HFFc6 (cell line): Measurements from ENCODE around the gene SLCO4A1. TPM values are rescaled to one million over a fixed set of nuclear protein-coding genes. Genes with fewer than 3 reads are reported as not detected.

Experiments
- DNase-seq: peaks from one replicate; pipeline ENCODE4 v3.0.0-alpha.2; 2018
- H3K27ac Mint-ChIP-seq: 2 replicates; pipeline ENCODE4 v1.8.0; 2020; ENCODE audit warnings: mild to moderate bottlenecking, mixed read lengths
- H3K27me3 Mint-ChIP-seq: 2 replicates; pipeline ENCODE4 v1.8.0; 2021; ENCODE audit warnings: mild to moderate bottlenecking, moderate library complexity, mixed read lengths; ENCODE audit not compliant: insufficient read depth
- H3K36me3 Mint-ChIP-seq: 2 replicates; pipeline ENCODE4 v1.8.0; 2021; ENCODE audit warnings: low read depth, mixed read lengths
- H3K4me1 Mint-ChIP-seq: 2 replicates; pipeline ENCODE4 v1.8.0; 2020; ENCODE audit warnings: low read depth, mixed read lengths
- H3K4me3 Mint-ChIP-seq: 2 replicates; pipeline ENCODE4 v1.8.0; 2020; ENCODE audit warnings: mild to moderate bottlenecking, moderate library complexity, mixed read lengths
- H3K9me3 Mint-ChIP-seq: 2 replicates; pipeline ENCODE4 v1.8.0; 2020; ENCODE audit warnings: mild to moderate bottlenecking, mixed read lengths
- total RNA-seq, 6 experiments: library from RNA; stranded (reverse); fragmentation: NEBNext Ultra II Directional; extraction: Animal tissue kit (Norgen Biotek cat#: 25700); gene quantifications; 2 replicates in 1 of 6; 3 replicates in 5 of 6; pipeline ENCODE4 v1.2.3, GENCODE V29; 2021
- TF ChIP-seq, protein P1 (sequence below): fragments of 200-600 bp; sonication (generic); IDR thresholded peaks from 2 replicates; pipeline ENCODE4 v1.5.0; 2021; ENCODE audit warnings: antibody characterized with exemption, mild to moderate bottlenecking

Gene SLCO4A1
- total RNA-seq, 6 experiments from 2014 or later = 2.7 to 6.5 (median 3.4) TPM

DNA sequence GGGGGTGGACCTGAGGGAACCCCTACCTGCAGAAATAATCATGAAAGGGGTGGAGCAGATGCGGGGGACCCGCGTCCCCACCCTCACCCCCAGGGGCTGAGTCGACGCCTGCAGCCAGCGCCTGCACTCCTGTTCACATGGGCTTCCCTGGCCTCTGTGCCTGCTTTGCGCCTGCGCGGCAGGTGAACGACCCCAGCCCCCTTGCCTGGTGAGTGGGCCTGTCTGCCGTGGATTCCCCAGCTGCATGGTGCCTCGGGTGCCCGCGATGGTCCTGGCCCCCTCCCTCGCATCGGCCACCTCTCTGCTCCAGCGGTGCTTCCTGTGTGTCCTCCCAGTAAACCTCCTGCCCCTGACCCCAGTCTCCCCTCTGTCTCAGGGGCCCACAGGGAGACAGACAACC lies 47.6 kb downstream of the SLCO4A1 start:
- H3K27ac Mint-ChIP-seq = no peak overlapping the region
- peaks cover 4% of the 10 kb centered on the region; the same call in 1 of the 2 replicates for H3K4me1 Mint-ChIP-seq
- H3K9me3 Mint-ChIP-seq = no peaks in the 10 kb centered on the region
- H3K36me3 Mint-ChIP-seq = no peaks in the 10 kb centered on the region
- no peak overlapping the region for H3K4me3 Mint-ChIP-seq
- no peak for DNase-seq
- H3K27me3 Mint-ChIP-seq = peaks cover 25% of the 10 kb centered on the region
- TF ChIP-seq, protein P1, sequence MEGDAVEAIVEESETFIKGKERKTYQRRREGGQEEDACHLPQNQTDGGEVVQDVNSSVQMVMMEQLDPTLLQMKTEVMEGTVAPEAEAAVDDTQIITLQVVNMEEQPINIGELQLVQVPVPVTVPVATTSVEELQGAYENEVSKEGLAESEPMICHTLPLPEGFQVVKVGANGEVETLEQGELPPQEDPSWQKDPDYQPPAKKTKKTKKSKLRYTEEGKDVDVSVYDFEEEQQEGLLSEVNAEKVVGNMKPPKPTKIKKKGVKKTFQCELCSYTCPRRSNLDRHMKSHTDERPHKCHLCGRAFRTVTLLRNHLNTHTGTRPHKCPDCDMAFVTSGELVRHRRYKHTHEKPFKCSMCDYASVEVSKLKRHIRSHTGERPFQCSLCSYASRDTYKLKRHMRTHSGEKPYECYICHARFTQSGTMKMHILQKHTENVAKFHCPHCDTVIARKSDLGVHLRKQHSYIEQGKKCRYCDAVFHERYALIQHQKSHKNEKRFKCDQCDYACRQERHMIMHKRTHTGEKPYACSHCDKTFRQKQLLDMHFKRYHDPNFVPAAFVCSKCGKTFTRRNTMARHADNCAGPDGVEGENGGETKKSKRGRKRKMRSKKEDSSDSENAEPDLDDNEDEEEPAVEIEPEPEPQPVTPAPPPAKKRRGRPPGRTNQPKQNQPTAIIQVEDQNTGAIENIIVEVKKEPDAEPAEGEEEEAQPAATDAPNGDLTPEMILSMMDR = no peak

DNA sequence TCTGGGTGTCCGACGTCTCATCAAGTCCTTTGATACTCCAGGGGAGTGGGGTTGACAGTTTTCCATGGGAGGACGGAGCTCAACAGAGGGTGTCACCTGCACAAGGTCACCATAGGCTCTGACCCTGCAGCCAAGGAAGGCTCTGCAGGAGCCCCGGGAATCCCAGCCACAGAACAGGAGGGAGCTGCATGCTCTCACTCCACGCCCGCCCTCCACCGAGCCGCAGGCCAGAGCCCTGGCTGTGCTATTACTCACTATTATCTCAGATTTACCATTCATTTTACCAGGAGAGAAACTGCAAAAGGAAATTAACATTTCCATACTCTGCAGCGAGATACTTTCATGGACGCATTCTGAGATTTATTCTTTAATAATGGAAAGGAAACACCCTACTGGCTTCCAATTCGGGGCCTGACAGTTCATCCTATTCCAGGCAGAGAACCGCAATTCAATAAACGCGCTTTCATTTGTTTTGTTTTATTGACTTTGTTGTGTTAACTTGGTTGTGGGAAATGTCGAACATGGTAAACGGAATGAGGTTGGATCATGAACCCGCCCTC lies 48.0 kb downstream of the SLCO4A1 start:
- H3K27ac Mint-ChIP-seq = no peak overlapping the region
- no peaks in the 10 kb centered on the region for H3K9me3 Mint-ChIP-seq
- peaks cover 29% of the 10 kb centered on the region for H3K27me3 Mint-ChIP-seq
- DNase-seq = no peak
- peaks cover 4% of the 10 kb centered on the region; the same call in 1 of the 2 replicates for H3K4me1 Mint-ChIP-seq
- TF ChIP-seq, protein P1 = no peak
- no peaks in the 10 kb centered on the region for H3K36me3 Mint-ChIP-seq
- no peak overlapping the region for H3K4me3 Mint-ChIP-seq

DNA sequence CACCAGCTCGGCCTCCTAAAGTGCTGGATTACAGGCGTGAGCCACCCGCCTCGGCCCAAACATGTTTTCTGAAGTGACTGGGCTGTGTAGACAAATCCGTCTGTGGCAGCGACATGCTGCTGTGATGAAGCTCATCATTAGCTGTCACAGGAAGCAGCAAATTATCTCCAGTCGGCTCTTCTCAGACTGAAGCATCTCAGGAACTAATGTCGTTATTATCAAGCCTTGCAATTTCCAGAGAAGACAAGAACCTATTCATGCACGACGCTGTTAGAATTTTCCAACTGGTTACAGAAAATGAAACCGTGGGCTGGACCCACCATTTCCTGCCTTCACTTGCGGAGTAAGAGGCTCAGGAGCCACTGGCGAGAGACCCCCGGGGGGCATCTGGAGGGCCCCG lies 49.2 kb downstream of the SLCO4A1 start:
- H3K4me3 Mint-ChIP-seq = no peak overlapping the region

DNA sequence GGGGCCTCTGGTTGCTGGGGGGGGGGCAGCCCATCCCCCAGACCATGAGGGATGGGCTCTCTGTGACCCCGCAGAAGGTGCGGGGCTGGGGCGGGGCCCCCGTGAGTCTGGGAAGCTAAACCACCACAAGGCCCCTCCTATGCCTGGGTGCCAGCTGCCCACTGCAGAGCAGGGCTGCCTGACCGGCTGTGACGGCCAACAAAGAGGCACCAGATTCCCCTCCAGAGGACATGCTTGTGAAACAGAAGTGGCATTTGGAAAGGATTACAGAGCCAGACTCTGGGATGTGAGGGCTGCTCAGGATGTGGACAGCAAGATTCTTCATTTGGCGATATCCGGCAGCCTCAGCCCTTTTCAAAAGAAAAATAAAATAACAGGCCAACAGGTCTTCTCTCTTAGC lies 49.9 kb downstream of the SLCO4A1 start:
- Mint-ChIP-seq H3K4me3 (no peak overlapping the region), H3K27me3 (peaks cover 28% of the 10 kb centered on the region), H3K4me1 (peaks cover 4% of the 10 kb centered on the region; the same call in 1 of the 2 replicates), H3K36me3 (no peaks in the 10 kb centered on the region), H3K27ac (no peak overlapping the region), H3K9me3 (no peaks in the 10 kb centered on the region)
- no peak for DNase-seq
- TF ChIP-seq, protein P1 = no peak

More for the DNA sequence above, 49.2 kb downstream of the SLCO4A1 start:
- no peak overlapping the region for H3K27ac Mint-ChIP-seq
- peaks cover 28% of the 10 kb centered on the region for H3K27me3 Mint-ChIP-seq
- DNase-seq = no peak
- H3K36me3 Mint-ChIP-seq = no peaks in the 10 kb centered on the region
- H3K4me1 Mint-ChIP-seq = peaks cover 4% of the 10 kb centered on the region; the same call in 1 of the 2 replicates
- no peaks in the 10 kb centered on the region for H3K9me3 Mint-ChIP-seq
- TF ChIP-seq, protein P1 = no peak

DNA sequence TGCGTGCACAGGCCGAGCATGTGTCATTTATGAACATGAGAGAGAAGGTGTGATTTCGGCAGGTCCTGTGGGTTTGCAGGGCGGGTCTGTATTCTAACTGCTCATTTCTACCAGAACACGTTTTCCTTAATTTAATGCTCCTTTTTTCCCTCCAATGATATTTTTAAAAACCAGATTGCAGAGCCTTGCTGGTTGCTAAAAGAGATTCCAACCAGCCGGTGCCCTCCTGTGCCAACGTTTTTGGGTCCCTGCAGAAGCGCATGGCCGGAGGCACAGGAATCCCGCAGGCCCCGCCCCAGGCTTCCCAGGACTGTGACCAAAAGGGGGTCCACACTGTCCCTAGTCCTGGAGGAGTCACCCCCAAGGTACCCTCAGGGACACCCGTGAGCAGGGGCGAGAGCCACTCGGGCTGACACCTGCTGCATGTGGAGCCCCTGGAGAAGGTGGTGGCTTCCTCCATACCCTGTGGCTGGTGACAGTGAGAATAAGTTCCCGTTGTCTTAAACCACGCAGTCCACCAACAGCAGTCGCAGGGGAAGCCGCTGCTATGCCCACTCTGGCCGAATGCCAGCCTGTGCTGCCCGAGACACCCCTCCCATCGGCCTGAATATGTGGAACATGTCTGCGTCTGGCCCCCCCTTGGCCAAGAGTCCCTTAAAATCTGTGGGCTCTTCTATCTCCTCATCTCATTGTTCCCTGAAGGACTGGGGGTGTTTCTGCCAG lies 50.7 kb downstream of the SLCO4A1 start:
- H3K9me3 Mint-ChIP-seq = no peaks in the 10 kb centered on the region
- peaks cover 4% of the 10 kb centered on the region; the same call in 1 of the 2 replicates for H3K4me1 Mint-ChIP-seq
- no peak for DNase-seq
- peaks cover 29% of the 10 kb centered on the region for H3K27me3 Mint-ChIP-seq
- no peak overlapping the region for H3K4me3 Mint-ChIP-seq
- TF ChIP-seq, protein P1 = no peak
- no peak overlapping the region for H3K27ac Mint-ChIP-seq
- no peaks in the 10 kb centered on the region for H3K36me3 Mint-ChIP-seq
